NCI-H1048 (cell line): ENCODE data around the gene SLC6A13.
"Not testable (repeated sequence)": the region's sequence is repeated elsewhere in the genome, so short reads cannot be mapped to it uniquely, and the experiment has no call there.

Experiments used
- DNase-seq: peaks from one replicate; lab custom pipeline; 2025; lab: John Stamatoyannopoulos, UW

SLC6A13 gene

DNA sequence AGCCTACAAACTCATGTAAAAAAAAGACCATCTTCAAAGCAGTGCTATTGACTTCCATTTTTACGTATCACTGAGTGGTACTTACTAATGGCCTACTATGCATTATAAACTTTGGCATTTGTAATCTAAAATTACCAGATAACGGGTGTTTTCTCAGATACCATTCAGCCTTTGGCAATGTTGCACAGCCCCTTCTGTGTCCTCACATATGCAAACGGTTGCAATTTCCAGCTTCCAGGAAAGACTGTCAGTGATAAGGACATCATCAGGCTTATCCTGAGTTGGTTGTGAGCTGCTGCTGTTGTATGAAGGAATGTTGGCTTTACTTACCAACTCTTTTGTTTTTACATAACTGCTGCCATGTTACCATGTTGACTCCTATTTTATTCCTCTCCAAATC lies 1.6 kb upstream of the SLC6A13 start:
- DNase-seq: no peak

DNA sequence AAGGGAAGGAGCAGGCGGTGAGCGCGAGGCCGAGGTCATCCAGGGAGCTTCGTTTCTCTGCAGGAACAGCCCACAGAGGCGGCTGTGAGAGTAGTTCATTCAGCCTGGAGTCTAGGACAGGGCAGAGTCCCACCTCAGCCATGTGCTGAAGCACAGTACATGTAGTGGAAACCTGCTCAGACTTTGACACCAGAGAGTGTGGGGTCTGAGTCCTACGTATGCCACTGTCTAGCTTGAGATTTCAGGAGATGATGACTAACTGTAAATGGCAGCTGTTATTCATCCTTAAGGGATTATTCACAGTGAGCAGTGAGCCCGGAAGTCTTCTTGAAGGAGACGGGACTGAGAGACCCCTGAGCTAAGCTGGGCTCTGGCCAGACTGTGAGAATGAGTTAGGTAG lies 938 bp upstream of the SLC6A13 start:
- DNase-seq: no peak

DNA sequence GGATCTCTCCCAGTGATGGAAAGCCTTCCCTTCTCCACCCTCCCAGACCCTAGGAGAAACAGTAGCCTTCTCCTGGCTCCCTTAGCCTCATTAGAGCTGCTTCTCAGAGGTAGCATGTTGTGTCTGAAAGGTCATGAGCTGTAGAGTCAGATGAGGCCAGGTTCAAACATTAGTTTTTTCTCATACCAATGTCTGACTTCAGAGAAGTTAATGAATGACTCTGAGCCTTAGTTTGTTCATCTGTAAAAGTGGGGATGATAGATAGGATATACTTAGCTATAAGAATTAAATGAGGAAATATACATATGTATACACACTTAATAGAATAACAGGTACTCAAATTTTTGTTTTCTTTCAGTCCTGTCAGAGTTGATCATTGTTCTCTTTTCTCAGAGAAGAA lies 523 bp downstream of the SLC6A13 start:
- DNase-seq: no peak

DNA sequence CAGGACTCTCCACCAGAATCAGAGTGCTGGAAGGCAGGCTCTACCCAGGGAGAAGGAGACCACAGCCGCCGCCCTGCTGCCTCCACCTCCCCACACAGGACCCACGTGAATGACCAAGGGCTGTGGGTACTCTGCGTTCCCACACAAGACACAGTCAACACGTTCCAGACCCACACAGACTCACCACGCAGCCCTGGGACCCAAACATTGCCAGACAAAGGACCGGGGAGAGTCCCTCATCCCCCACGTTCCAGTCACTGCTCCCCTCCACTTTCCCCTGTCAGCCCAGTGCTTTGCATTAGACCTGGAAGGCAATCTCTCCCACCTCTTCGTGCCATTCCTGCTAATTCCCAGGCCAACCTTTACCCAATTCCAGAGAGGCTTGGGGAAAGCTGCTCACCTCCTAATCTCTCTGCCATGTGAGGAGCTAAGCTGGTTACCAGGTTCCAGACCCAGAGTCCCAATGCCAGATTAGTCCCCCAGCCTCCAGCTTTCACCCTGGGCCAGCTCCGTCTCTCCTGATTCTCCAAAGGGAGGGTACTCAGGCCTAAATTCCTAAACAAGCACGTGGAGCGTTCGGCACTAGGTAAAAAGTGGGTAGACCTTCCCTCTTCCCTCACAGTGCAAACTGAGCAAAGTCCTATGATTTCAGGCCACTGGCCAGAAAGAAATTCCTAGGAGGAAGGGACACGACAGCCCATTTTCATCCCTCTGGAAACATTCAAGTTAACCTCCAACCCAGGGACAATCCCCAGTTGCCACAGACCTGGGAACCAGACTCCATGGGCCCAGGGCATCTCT lies 4.9 kb downstream of the SLC6A13 start:
- DNase-seq: no peak

DNA sequence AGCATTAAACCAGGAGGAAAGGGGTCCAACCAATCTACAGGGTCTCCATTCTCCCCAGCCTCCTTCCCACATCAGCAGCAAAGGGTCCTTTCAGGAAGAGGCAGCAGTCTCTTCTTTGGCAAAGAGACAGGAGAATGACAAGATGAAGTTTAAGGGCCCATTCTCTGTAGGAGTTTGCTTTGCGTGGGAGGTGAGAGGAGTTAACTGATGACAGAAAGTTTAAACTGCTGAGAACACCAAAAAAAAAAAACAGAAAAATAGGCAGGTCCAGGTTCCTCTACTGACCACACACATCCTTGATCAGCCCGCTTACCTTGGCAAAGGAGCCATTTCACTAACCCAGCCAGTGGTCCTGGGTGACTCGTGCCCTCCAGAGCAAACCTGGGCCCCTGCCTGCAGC lies 5.7 kb downstream of the SLC6A13 start:
- no peak for DNase-seq

DNA sequence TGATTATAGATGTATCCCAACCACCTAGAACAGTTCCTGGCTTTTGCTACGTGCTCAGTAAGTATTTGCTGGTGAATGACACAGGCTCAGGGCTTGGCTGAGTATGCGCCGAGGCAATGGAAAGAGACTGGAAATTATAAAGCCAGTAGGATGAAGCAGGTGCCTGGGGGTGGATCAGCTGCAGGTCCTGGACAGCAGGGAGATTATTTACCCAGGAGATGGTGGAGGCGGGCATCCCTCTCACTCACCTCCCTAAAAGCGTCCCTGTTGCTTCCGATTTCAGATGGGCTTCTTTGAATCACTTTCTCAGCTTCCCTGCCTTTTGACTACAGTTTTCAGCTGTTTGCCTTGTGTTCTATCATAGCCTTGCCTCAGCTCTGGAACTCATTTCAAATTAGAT lies 6.4 kb downstream of the SLC6A13 start:
- DNase-seq: no peak

DNA sequence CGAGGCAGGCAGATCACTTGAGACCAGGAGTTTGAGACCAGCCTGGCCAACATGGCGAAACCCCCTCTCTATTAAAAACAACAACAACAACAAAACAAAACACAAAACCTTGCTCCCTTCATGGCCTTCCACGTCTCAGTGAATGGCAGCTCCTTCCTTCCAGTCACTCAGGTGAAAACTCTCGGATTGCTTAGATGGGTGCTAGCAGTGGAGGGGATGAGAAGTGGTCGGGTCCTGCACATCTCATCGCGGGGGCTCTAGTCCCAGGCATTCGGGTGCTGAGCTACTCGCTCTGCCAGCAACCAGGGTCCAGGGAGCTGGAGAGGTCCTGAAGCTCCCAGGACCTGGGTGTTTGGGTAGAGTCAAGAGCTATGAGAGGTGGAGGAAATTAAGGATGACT lies 7.7 kb downstream of the SLC6A13 start:
- DNase-seq: no peak

DNA sequence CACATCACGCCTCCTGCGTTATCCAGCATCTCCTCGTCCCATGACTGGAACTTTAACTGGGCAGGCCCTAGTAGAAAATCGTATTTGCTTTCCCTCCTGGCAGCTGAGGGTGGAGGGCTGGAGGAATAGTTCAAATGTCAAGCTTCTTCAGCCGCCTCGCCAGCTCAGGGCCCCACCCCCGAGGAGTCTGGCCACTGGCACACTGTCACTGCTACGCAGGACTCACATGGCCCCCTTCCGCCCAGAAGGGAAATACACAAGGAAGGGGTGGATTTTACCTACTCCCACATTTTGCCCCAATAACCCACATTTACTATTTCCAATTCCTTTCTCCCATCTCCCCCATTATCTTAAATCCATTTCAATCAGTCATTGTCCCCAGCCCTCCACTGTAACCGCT lies 8.6 kb downstream of the SLC6A13 start:
- DNase-seq: no peak

DNA sequence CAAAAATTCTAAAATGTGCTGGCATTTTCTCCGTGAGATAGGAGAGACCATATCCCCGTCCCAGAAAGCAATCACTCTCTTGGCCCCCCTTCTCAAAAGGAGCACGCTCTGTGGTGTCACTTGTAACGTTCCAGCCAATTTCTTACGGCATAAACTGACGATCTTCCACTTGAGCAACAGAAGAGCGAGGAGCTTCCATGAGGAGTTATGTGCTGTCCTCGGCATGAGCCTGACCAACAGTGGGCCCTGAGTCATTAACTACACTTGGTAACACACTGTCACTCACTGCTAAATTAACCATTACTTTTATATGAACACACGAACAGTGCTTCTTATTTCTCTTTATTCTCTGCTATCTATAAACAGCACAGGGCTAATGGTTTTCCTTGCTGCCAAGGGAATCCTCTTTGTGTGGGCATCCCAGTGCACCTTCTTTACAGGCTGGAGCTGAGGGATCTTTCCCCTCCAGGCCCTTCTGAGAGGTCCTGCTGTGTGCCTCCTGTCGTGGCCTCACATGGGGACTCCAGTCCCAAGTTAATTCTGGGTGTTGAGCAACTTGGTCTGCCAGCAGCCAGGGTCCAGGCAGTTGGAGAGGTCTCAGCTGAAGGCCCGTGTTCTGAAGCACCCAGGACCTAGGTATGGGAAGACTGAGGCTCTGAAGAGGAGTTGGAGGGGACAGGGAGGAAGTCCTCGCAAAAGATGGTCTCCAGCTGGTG lies 9.4 kb downstream of the SLC6A13 start:
- DNase-seq: no peak

DNA sequence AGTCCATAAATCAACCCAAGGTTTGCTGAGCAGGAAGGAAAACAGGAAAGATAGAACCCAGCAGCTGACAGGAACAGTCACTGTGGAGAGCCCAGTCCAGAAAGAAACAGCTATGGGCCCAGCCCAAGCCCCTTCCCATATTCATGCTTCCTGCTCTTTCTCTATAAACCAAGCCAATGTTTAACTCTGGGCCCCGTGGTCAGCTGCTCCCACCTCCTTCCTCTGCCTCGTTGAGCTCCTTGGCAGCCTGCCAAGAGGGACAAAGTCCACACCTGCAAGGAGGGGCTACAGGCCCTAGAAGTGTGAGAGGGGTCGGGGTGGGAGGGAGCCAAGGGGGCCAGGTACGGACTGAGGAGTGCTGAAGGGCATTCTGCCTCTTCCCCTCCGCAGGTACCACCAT lies 10.0 kb downstream of the SLC6A13 start:
- DNase-seq: no peak

DNA sequence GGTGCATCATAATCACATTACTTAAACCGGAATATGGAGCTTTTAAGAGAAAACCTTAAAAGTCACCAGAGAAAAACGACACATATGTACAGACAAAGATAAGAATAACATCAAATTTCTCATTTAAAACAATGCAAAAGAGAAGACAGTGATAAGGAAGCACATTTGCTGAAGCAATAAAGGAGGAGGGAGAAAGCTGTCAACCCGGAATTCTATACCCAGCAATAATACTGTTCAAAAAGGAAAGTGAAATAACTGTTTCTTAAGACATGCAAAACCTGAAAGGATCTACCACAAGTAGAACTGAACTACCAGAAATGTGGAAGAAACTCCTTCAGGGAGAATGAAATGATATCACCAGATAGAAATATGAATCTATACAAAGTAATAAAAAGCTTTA lies 15.4 kb downstream of the SLC6A13 start:
- DNase-seq: no peak

DNA sequence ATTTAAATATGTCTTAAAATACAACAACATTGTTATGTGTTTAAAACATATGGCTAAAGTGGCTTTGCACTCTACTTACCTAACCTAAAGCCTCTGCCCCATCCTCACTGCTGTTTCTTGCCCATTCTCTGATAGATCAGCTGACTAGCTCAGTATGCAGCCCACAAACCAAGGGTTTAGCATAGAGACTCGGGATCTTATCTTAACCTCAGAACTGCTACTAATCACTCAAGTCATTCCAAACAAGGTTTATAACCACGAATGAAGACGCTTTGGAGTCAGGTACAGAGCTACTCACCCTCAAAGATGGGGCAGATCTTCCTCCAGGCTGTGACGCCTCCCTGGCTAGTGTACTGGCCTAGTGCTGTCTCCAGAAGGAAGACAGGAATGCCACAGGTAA lies 19.3 kb downstream of the SLC6A13 start:
- DNase-seq: no peak

DNA sequence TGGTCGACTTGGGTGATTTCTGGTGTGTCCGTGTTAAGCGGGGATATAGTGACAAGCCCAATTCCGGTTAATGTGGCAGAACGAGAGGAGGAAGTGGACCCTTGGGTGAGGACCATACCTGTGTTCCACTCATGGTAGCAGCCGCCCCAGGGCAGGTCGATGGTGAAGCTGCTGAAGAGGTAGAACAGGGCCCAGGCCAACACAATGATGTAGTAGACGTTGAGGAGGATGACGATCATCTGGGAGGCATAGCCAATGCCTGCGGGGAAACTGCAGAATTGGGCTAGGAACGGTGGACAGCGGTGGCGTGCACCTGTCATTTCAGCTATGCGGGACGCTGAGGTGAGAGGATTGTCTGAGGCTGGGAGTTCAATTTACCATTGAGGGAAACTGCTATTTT lies 20.1 kb downstream of the SLC6A13 start:
- no peak for DNase-seq

DNA sequence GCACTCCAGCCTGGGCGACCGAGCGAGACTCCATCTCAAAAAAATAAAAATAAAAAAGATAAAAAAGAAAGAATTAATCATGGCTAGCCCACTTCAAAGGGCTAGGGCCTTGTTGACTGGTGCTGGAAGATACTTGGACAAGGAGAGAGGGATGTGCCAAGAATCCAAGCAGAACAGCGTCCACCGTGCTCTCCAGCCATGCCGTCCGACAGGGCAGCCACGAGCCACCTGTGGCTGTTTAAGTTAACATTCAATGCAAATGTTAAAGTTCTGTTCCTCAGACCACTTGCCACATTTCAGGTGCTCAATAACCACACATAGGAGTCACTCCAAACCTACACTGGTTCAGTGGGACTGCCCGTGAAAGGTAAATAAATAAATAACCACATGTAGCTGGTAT lies 21.4 kb downstream of the SLC6A13 start:
- no peak for DNase-seq

DNA sequence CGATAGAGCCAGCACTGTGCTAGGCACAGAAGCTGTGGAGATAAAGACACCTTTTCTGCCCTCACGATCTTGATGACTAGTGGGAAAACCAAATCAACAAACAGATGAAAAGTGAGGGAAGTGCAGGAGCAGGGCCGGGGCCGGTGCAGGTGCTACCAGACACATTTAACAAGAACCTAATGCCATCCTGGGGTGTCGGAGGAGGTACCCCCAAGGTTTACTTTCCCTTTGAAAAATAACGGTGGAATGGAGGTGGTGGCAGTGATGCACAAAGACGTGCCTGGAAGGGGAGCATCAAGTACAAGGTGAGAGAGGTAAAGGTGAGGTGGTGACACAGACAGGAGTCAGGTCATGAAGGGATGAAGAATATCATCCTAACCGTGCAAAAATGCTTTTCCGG lies 22.1 kb downstream of the SLC6A13 start:
- DNase-seq: no peak

DNA sequence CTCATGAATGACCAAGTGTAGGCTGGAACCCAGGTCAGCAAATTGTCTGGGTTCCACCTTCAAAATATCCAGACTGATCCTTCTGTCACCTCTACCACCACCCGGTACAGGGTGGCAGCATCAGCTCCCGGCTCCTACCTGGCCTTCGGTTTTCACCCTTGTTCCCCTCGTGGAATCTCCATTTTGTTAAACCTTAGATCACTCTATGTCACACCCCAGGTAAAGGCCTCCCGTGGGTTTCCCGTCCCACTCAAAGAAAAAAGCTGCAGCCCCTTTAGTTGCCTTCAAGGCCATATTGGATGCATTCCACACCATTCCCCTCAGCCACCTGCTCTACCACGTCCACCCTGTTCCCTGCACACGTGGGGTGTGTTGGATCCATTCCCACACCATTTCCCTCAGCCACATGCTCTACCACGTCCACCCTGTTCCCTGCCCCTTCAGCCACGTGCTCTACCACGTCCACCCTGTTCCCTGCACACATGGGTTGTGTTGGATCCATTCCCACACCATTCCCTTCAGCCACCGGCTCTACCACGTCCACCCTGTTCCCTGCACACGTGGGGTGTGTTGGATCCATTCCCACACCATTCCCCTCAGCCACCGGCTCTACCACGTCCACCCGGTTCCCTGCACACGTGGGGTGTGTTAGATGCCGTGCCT lies 23.8 kb downstream of the SLC6A13 start:
- no peak for DNase-seq

DNA sequence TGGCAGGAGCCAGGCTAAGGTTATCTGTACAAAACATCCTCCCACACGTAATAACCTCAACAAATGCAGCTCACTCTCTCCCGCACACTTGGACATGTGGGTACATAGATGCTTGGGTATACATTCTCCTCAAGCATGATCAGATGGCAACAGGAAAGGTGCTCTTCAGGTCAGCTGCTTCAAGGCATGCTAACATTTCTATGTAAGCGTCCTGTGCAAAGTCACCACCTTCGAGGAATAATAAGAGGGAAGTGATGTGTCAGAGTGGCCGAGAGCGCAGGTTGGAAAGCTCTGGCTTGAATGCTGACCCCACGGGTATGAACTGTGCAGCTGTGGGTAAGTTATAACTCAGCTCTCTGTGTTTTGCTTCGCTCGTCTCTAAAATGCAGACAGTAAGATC lies 24.5 kb downstream of the SLC6A13 start:
- DNase-seq: no peak

DNA sequence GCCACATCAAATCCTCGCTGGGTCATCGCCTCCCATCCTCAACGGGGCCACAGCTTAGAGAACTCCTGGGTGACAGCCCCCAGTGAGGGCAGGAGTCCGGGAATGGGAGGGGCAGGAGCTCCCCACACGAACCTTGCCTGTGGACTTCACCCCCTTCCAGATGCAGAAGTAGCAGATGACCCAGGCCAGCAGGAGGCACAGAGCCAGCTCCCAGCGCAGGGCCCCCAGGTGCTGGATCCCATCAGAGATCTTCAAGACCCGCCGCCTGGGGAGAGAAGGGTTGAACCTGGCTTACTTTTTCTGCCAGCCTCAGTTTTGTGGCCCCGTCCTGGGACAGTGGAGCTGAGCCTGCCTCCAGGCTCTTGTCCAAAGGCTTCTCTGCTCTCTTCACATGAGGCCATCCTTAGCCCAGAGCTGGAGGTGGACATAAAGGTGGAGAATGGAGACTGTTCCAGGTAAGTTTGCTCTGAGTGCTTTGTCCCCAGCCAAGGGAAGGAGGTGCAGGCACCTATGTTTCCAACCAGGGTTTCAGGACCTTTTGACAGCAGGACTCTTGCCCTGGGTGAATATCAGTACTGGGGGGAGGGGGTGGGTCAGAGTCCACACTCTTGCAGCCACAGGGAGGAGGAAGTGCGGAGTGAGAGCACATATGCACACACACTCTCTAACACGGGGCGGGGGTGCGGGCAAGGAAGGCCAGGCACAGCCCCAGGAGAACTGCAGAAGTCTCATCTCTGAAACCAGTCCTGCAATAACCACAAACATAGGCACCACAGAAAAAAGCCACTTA lies 25.4 kb downstream of the SLC6A13 start:
- DNase-seq: no peak

DNA sequence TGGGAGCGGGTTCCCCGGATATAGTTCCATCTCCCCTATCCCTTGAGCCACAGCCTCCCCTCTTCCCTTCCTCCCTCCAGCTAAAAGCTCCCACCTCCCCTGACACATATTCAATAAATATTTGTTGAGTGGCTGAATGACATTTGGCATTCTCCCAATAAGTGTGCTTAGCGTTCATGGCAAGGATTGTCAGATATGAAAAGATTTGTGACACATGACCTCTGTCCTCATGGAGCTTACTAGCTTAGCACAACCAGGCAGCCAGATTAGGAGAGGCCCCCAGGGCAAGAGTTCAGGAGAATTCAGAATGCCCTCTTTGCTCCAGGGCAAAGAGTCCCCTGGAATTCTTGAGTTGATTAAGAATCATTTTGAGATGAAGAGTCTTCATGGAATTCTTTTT lies 26.2 kb downstream of the SLC6A13 start:
- DNase-seq: no peak

DNA sequence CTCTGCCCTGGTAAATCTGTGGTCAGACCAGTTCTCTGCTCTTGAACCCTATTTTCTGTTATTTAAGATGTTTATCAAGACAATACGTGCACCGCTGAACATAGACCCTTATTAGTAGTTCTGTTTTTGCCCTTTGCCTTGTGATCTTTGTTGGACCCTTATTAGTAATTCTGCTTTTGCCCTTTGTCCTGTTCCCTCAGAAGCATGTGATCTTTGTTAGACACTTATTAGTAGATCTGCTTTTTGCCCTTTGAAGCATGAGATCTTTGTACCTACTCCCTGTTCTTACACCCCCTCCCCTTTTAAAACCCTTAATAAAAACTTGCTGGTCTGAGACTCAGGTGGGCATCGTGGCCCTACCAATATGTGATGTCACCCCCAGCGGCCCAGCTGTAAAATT lies 26.7 kb downstream of the SLC6A13 start:
- DNase-seq: not testable (repeated sequence)

DNA sequence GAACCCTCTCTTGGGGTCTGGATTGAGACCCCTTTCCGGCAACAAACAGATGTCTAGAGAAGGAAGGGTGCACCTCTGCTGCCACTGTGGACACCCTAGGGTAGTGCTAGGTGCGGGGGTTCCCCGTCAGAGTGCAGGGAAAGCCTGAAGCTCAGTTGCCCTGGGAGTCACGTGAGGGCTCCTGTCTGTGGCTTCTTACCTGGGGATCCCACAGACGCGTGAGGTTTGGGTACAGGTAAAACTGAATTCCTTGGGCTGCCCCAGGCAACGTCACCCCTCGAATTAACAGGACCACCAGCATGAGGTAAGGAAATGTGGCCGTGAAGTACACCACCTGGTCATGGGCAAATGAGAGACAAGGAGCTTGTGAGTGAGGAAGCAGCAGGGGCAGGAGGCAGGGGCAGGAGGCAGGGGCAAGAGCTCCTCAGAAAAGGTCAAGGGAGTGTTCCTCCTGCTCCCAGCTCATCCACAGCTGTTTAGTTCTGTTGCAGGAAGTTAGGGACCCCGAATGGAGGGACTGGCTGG lies 27.7 kb downstream of the SLC6A13 start:
- no peak for DNase-seq

DNA sequence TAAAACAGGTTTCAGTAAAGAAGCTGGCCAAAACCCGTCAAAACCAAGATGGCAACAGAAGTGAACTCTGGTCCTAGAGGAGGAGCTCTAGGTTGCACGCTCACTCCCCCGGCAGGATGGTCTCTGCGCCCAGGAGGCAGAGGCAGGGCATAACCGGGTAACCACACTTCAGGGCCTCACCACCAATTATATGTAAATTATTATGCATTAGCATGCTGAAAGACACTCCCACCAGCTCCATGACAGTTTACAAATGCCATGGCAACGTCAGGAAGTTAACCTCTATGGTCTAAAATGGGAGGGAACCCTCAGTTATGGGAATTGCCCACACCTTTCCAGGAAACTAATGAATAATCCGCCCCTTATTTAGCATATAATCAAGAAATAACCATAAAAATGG lies 28.6 kb downstream of the SLC6A13 start:
- no peak for DNase-seq
